ENCODE results near the gene ART1. TPM values are rescaled to one million over a fixed set of nuclear protein-coding genes. Genes with fewer than 3 reads are reported as not detected.

Gene ART1
- total and polyA plus RNA-seq, 2 experiments from 2014 or later: not detected

DNA sequence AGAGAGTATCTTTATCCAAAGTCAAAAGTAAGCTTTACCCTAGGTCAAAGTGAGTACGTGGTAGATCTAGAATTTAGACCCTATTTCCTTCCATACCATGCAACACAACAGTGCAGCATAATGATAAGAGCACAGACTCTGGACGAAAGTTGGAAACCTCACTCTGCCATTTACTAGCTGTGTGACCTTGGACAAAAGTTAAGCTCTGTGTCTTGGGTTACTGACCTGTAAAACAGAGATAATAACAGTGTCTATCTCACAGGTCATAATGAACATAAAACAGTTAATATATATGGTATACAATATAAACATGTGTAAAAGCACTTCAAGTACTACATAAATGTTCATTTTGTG is 39.9 kb downstream of the ART1 start:
- Histone ChIP-seq H3K9ac (no peak overlapping the region), H3F3A (ENCODE audit: insufficient read depth) (no peaks in the 10 kb centered on the region), H3K27ac (no peak overlapping the region), H3K36me3 (ENCODE audit: low read depth) (peaks cover 61% of the 10 kb centered on the region), H3K79me2 (ENCODE audit: insufficient read depth) (peaks cover 6% of the 10 kb centered on the region; the same call in 1 of the 2 replicates), H3K4me2 (ENCODE audit: unreplicated experiment) (no peak overlapping the region), H3K4me1 (ENCODE audit: insufficient read depth) (no peaks in the 10 kb centered on the region), H3K9me3 (ENCODE audit: low read depth) (no peaks in the 10 kb centered on the region), H3K4me3 (no peak overlapping the region), H3K9me2 (ENCODE audit: insufficient read depth) (no peaks in the 10 kb centered on the region), H3K27me3 (replicated peaks; ENCODE audit: insufficient read depth) (no peaks in the 10 kb centered on the region), H4K20me1 (ENCODE audit: insufficient read depth) (no peaks in the 10 kb centered on the region), H2AFZ (no peak overlapping the region)
- no peak for TF ChIP-seq EZH2 (IDR thresholded peaks at IDR 0.05; ENCODE audit: insufficient read depth, poor library complexity, severe bottlenecking)
- TF ChIP-seq EZH2phosphoT487 (IDR thresholded peaks at IDR 0.05; ENCODE audit: insufficient read depth, low read depth): no peak
- no peak for DNase-seq
- in situ Hi-C loops (cut with MboI): no loop called here
- WGBS, 2 experiments (ENCODE audit: low coverage in 1 of 2, low lambda C conversion rate in 2 of 2, missing lambda C conversion rate in 2 of 2): 79 to 83% methylated on average over 2 of the region's 2 CpGs

DNA sequence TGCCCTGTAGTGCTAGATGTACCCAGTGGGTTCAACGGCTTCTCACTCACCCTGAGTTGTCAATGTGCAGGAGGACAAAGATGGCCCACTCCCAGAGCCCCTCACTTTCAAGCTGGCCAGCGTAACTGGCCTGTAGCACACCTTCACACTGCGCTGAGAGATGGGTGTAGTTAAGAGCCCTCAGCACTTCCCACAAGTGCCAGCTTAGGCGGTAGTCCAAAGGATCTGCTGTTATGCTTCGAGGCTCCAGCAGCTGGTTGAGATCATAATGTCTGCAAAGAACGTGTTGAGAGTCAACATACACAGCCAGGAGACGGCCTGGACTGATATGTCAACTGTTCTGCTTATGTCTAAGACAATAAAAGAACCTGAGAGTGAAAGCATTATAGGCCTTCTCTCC is 41.0 kb downstream of the ART1 start:
- Histone ChIP-seq H3K4me1 (ENCODE audit: insufficient read depth) (no peaks in the 10 kb centered on the region), H3F3A (ENCODE audit: insufficient read depth) (no peaks in the 10 kb centered on the region), H2AFZ (no peak overlapping the region), H3K27ac (no peak overlapping the region), H3K79me2 (ENCODE audit: insufficient read depth) (peaks cover 11% of the 10 kb centered on the region; the same call in 1 of the 2 replicates), H3K9me3 (ENCODE audit: low read depth) (no peaks in the 10 kb centered on the region), H3K4me2 (ENCODE audit: unreplicated experiment) (no peak overlapping the region), H3K9me2 (ENCODE audit: insufficient read depth) (no peaks in the 10 kb centered on the region), H3K27me3 (replicated peaks; ENCODE audit: insufficient read depth) (no peaks in the 10 kb centered on the region), H4K20me1 (ENCODE audit: insufficient read depth) (no peaks in the 10 kb centered on the region), H3K36me3 (ENCODE audit: low read depth) (peaks cover 62% of the 10 kb centered on the region), H3K9ac (no peak overlapping the region), H3K4me3 (no peak overlapping the region)
- WGBS, 2 experiments (ENCODE audit: low coverage in 1 of 2, low lambda C conversion rate in 2 of 2, missing lambda C conversion rate in 2 of 2): 70 to 80% methylated on average over 7 of the region's 7 CpGs
- DNase-seq: no peak
- TF ChIP-seq EZH2phosphoT487 (IDR thresholded peaks at IDR 0.05; ENCODE audit: insufficient read depth, low read depth) (no peak), EZH2 (IDR thresholded peaks at IDR 0.05; ENCODE audit: insufficient read depth, poor library complexity, severe bottlenecking) (no peak)
- in situ Hi-C loops (cut with MboI): no loop called here

DNA sequence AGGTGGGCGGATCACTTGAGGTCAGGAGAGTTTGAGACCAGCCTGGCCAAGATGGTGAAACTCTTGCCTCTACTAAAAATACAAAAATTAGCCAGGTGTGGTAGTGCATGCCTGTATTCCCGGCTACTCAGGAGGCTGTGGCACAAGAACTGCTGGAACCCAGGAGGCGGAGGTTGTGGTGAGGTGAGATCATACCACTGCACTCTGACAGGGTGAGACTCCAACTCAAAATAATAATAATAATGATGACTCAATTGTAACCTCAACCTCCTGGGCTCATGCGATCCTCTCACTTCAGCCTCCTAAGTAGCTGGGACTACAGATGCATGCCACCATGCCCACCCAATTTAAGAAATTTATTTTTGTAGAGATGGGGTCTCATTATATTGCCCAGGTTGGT is 41.8 kb downstream of the ART1 start:
- H2AFZ ChIP-seq: no peak overlapping the region
- H3K9ac ChIP-seq: no peak overlapping the region
- DNase-seq: peak; percentile 5
- H3K4me2 ChIP-seq (ENCODE audit: unreplicated experiment): no peak overlapping the region
- H3K4me1 ChIP-seq (ENCODE audit: insufficient read depth): no peaks in the 10 kb centered on the region
- H3K4me3 ChIP-seq: no peak overlapping the region
- WGBS, 2 experiments (ENCODE audit: low coverage in 1 of 2, low lambda C conversion rate in 2 of 2, missing lambda C conversion rate in 2 of 2): 76 to 90% methylated on average over 4 of the region's 4 CpGs
- H3K79me2 ChIP-seq (ENCODE audit: insufficient read depth): peaks cover 11% of the 10 kb centered on the region; the same call in 1 of the 2 replicates
- H3K9me3 ChIP-seq (ENCODE audit: low read depth): no peaks in the 10 kb centered on the region
- H3K27me3 ChIP-seq (replicated peaks; ENCODE audit: insufficient read depth): no peaks in the 10 kb centered on the region
- TF ChIP-seq EZH2phosphoT487 (IDR thresholded peaks at IDR 0.05; ENCODE audit: insufficient read depth, low read depth) (no peak), EZH2 (IDR thresholded peaks at IDR 0.05; ENCODE audit: insufficient read depth, poor library complexity, severe bottlenecking) (no peak)
- in situ Hi-C loops (cut with MboI): no loop called here
- no peaks in the 10 kb centered on the region for H3K9me2 ChIP-seq (ENCODE audit: insufficient read depth)
- H3K27ac ChIP-seq: no peak overlapping the region
- H4K20me1 ChIP-seq (ENCODE audit: insufficient read depth): no peaks in the 10 kb centered on the region
- no peaks in the 10 kb centered on the region for H3F3A ChIP-seq (ENCODE audit: insufficient read depth)
- peaks cover 62% of the 10 kb centered on the region for H3K36me3 ChIP-seq (ENCODE audit: low read depth)

DNA sequence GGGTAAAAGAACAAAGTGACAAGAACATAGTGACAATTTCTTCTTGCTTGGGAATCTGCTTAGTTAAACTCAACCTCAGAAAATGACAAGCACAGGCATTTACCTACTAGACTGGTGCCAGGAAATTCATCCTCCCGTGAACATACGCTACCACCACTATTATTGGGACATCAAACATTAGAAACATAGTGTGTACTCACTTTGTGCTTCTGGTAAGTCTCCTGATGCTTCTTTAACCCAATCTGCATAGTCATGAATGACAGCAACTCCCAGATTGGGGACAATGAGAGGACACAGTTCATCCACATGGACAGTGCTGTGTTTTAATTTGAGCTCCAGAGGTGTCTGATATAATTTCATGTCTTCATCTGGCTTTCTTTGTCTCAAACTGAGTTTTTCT is 55.5 kb downstream of the ART1 start:
- H3K36me3 ChIP-seq (ENCODE audit: low read depth): peaks cover 80% of the 10 kb centered on the region

DNA sequence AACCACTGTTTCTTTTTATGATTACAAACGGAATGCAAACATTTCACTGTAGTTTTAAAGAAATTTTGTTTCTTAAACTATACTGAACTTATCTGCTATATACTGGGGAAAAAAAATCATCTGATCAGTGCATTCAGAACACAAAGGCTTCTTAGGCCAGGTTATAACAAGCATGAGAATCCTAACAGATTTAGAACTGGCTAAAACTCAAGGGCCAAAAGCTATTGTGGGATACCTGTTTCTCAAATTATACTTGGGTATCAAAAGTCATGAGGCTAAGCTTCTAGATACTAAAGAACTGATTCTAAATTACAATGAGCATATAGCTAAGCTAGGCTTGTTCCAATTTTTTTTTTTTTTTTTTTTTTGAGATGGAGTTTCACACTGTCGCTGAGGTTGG is 56.0 kb downstream of the ART1 start:
- in situ Hi-C loops (cut with MboI): no loop called here

More for the DNA sequence above, 55.5 kb downstream of the ART1 start:
- Histone ChIP-seq H3K4me3 (no peak overlapping the region), H3K9me3 (ENCODE audit: low read depth) (no peaks in the 10 kb centered on the region), H3K27me3 (replicated peaks; ENCODE audit: insufficient read depth) (no peaks in the 10 kb centered on the region), H2AFZ (no peak overlapping the region), H4K20me1 (ENCODE audit: insufficient read depth) (no peaks in the 10 kb centered on the region), H3K9me2 (ENCODE audit: insufficient read depth) (no peaks in the 10 kb centered on the region), H3K79me2 (ENCODE audit: insufficient read depth) (peaks cover 13% of the 10 kb centered on the region), H3K9ac (no peak overlapping the region), H3K4me1 (ENCODE audit: insufficient read depth) (no peaks in the 10 kb centered on the region), H3K4me2 (ENCODE audit: unreplicated experiment) (no peak overlapping the region), H3F3A (ENCODE audit: insufficient read depth) (0 out of 2 replicates have a peak, but pooled peaks cover 6% of the 10 kb centered on the region), H3K27ac (no peak overlapping the region)
- WGBS, 2 experiments (ENCODE audit: low coverage in 1 of 2, low lambda C conversion rate in 2 of 2, missing lambda C conversion rate in 2 of 2): 97 to 100% methylated on average over 2 of the region's 2 CpGs
- in situ Hi-C loops (cut with MboI): no loop called here
- DNase-seq: no peak
- TF ChIP-seq EZH2 (IDR thresholded peaks at IDR 0.05; ENCODE audit: insufficient read depth, poor library complexity, severe bottlenecking) (no peak), EZH2phosphoT487 (IDR thresholded peaks at IDR 0.05; ENCODE audit: insufficient read depth, low read depth) (no peak)

More for the DNA sequence above, 56.0 kb downstream of the ART1 start:
- Histone ChIP-seq H3F3A (ENCODE audit: insufficient read depth) (0 out of 2 replicates have a peak, but pooled peaks cover 6% of the 10 kb centered on the region), H3K4me1 (ENCODE audit: insufficient read depth) (no peaks in the 10 kb centered on the region), H4K20me1 (ENCODE audit: insufficient read depth) (no peaks in the 10 kb centered on the region), H3K36me3 (ENCODE audit: low read depth) (peaks cover 79% of the 10 kb centered on the region), H3K4me2 (ENCODE audit: unreplicated experiment) (no peak overlapping the region), H3K9ac (no peak overlapping the region), H3K9me2 (ENCODE audit: insufficient read depth) (no peaks in the 10 kb centered on the region), H3K27ac (no peak overlapping the region), H3K4me3 (no peak overlapping the region), H3K9me3 (ENCODE audit: low read depth) (no peaks in the 10 kb centered on the region), H2AFZ (no peak overlapping the region), H3K79me2 (ENCODE audit: insufficient read depth) (peaks cover 13% of the 10 kb centered on the region), H3K27me3 (replicated peaks; ENCODE audit: insufficient read depth) (no peaks in the 10 kb centered on the region)
- no peak for DNase-seq
- TF ChIP-seq EZH2phosphoT487 (IDR thresholded peaks at IDR 0.05; ENCODE audit: insufficient read depth, low read depth) (no peak), EZH2 (IDR thresholded peaks at IDR 0.05; ENCODE audit: insufficient read depth, poor library complexity, severe bottlenecking) (no peak)
- WGBS, 2 experiments (ENCODE audit: low coverage in 1 of 2, low lambda C conversion rate in 2 of 2, missing lambda C conversion rate in 2 of 2): 74 to 76% methylated on average over 2 of the region's 2 CpGs
